Transverse colon (tissue), 4 donors: ENCODE results near the gene FANCC. TPM values are rescaled to one million over a fixed set of nuclear protein-coding genes. Genes with fewer than 3 reads are reported as not detected.
"Not testable (repeated sequence)": the region's sequence is repeated elsewhere in the genome, so short reads cannot be mapped to it uniquely, and the experiment has no call there.

ENCODE experiments used
- DNase-seq: peaks from one replicate; pipeline ENCODE4 v3.0.0-alpha.2; 2019
- H3K27ac ChIP-seq, 4 donors: fragments of 200-600 bp; sonication (generic); 2 replicates each; pipeline ENCODE4 v1.5.1; 2016 to 2018; ENCODE audit warnings: inconsistent platforms in 4 of 4
- H3K27me3 ChIP-seq: fragments of 200-600 bp; sonication (generic); 2 replicates; pipeline ENCODE4 v1.5.1; 2017; ENCODE audit warnings: inconsistent platforms
- H3K36me3 ChIP-seq, 4 donors: fragments of 200-600 bp; sonication (generic); 2 replicates each; pipeline ENCODE4 v1.5.1; 2017 to 2019; ENCODE audit warnings: inconsistent platforms in 4 of 4
- H3K4me1 ChIP-seq, 4 donors: fragments of 200-600 bp; sonication (generic); 2 replicates each; pipeline ENCODE4 v1.5.1; 2017 to 2020; ENCODE audit warnings: inconsistent platforms in 4 of 4
- H3K4me3 ChIP-seq, 4 donors: fragments of 200-600 bp; sonication (generic); 1 replicate in 1 of 4; 2 replicates in 3 of 4; pipeline versions ENCODE4 v1.5.1 to v1.6.1; 2017 to 2019; ENCODE audit warnings: inconsistent platforms in 4 of 4
- H3K9me3 ChIP-seq, 2 donors: fragments of 200-600 bp; sonication (generic); 2 replicates each; pipeline ENCODE4 v1.5.1; 2017 to 2019; ENCODE audit warnings: inconsistent platforms in 2 of 2
- EP300 ChIP-seq: sonication (generic); formaldehyde crosslinking; IDR thresholded peaks from one replicate; pipeline ENCODE4 v1.6.1; 2017; ENCODE audit warnings: antibody characterized with exemption, low read depth
- POLR2A ChIP-seq: fragments of 450-650 bp; IDR thresholded peaks from one replicate; pipeline ENCODE4 v1.6.1; 2016; ENCODE audit warnings: antibody characterized with exemption, mild to moderate bottlenecking, moderate library complexity
- POLR2AphosphoS5 ChIP-seq, 3 donors: sonication (generic); formaldehyde crosslinking; IDR thresholded peaks; one replicate each; pipeline ENCODE4 v1.6.1; 2016; ENCODE audit warnings: antibody characterized with exemption in 3 of 3
- WGBS, 2 donors: methylation state at CpG; one replicate each; pipeline ENCODE4 v1.1.5; 2018; ENCODE audit warnings: low coverage in 1 of 2; 5-methylcytosine and 5-hydroxymethylcytosine counted together
- in situ Hi-C, 4 donors: fragments of 200-750 bp; cut with MboI; loops; one replicate each; pipeline versions ENCODE4 v1.15.0 to v1.15.1; 2017; ENCODE audit warnings: low sequenced_read_pairs in 3 of 4, low pct_ligation_motif_present in 1 of 4, low pct_unique_long_range_greater_than_20kb in 1 of 4
- intact Hi-C: fragments of 100-400 bp; cut with DNase I; formaldehyde crosslinking; loops from one replicate; pipeline ENCODE4 v1.15.1; 2023; ENCODE audit warnings: low total_unique reads
- total RNA-seq, 4 donors: library from RNA; depleted of rRNA; stranded (reverse); fragments of >200 nt; gene quantifications; one replicate each; pipeline ENCODE4 v1.1.0, GENCODE V29; 2016
- TF ChIP-seq, protein P1 (sequence below), 5 experiments: fragments of 200-600 bp in 3 of 5; fragments of 450-650 bp in 2 of 5; sonication (generic) in 3 of 5; IDR thresholded peaks; 1 replicate in 2 of 5; 2 replicates in 3 of 5; pipeline ENCODE4 v1.5.1; 2016 to 2017; ENCODE audit warnings: antibody characterized with exemption in 5 of 5, inconsistent platforms in 3 of 5, mild to moderate bottlenecking in 2 of 5, moderate library complexity in 1 of 5

FANCC gene
- total RNA-seq, 4 donors from 2014 or later, result 4.0 to 10.3 (median 9.5) TPM

GRCh38 chr9:95207403-95207802 lies 110.1 kb downstream of the FANCC start:
- intact Hi-C loops, result no loop called here
- Histone ChIP-seq H3K4me1 (peaks cover 0 to 9% (median 3%) of the 10 kb centered on the region in 4 donors), H3K27ac (no peak overlapping the region), H3K9me3 (no peaks in the 10 kb centered on the region), H3K36me3 (no peaks in the 10 kb centered on the region), H3K4me3 (no peak overlapping the region), H3K27me3 (no peaks in the 10 kb centered on the region)
- WGBS, 2 donors, result 75 to 79% methylated on average over 2 to 4 of the region's 4 CpGs
- in situ Hi-C loops, result no loop called here
- TF ChIP-seq POLR2A (no peak), EP300 (no peak), POLR2AphosphoS5 (IDR thresholded peaks at IDR 0.05) (no peak)
- TF ChIP-seq, protein P1, sequence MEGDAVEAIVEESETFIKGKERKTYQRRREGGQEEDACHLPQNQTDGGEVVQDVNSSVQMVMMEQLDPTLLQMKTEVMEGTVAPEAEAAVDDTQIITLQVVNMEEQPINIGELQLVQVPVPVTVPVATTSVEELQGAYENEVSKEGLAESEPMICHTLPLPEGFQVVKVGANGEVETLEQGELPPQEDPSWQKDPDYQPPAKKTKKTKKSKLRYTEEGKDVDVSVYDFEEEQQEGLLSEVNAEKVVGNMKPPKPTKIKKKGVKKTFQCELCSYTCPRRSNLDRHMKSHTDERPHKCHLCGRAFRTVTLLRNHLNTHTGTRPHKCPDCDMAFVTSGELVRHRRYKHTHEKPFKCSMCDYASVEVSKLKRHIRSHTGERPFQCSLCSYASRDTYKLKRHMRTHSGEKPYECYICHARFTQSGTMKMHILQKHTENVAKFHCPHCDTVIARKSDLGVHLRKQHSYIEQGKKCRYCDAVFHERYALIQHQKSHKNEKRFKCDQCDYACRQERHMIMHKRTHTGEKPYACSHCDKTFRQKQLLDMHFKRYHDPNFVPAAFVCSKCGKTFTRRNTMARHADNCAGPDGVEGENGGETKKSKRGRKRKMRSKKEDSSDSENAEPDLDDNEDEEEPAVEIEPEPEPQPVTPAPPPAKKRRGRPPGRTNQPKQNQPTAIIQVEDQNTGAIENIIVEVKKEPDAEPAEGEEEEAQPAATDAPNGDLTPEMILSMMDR (IDR thresholded peaks at IDR 0.05), result no peak
- no peak for DNase-seq

GRCh38 chr9:95206143-95206542 lies 111.4 kb downstream of the FANCC start:
- Histone ChIP-seq H3K9me3 (no peaks in the 10 kb centered on the region), H3K4me3 (no peak overlapping the region), H3K36me3 (no peaks in the 10 kb centered on the region), H3K4me1 (peaks cover 0 to 9% (median 3%) of the 10 kb centered on the region in 4 donors), H3K27me3 (no peaks in the 10 kb centered on the region), H3K27ac (no peak overlapping the region)
- intact Hi-C loops, result no loop called here
- 73 to 84% methylated on average over 8 of the region's 8 CpGs for WGBS, 2 donors
- DNase-seq, result no peak
- in situ Hi-C loops, result no loop called here
- TF ChIP-seq, protein P1 (IDR thresholded peaks at IDR 0.05), result no peak

DNA sequence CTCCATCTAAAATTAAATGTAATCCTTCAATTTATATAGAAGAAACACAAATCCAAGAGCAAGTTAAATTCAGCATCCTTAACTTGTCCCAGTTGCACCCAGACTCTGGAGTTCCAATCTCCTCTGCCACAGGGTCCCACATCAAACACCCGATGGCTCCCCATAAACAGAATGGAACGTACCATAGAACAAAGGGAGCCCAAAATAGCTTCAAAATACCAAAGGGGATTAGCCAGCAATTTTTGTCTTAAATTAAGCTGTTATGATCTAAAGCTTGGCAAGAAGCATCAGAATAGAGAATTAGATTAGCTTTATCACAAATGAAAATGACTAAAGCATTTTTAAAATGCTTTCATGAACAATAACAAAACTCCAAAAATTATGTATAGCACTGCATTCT lies 112.8 kb downstream of the FANCC start:
- WGBS, 2 donors, result 87 to 88% methylated on average over 2 of the region's 2 CpGs
- Histone ChIP-seq H3K4me1 (peaks cover 0 to 9% (median 3%) of the 10 kb centered on the region in 4 donors), H3K27me3 (no peaks in the 10 kb centered on the region), H3K36me3 (no peaks in the 10 kb centered on the region), H3K27ac (no peak overlapping the region), H3K9me3 (no peaks in the 10 kb centered on the region), H3K4me3 (no peak overlapping the region)
- TF ChIP-seq EP300, result no peak
- TF ChIP-seq, protein P1 (IDR thresholded peaks at IDR 0.05), result no peak
- no peak for TF ChIP-seq POLR2AphosphoS5 (IDR thresholded peaks at IDR 0.05)
- TF ChIP-seq POLR2A, result no peak
- intact Hi-C loops, result no loop called here
- no peak for DNase-seq
- in situ Hi-C loops, result no loop called here

DNA sequence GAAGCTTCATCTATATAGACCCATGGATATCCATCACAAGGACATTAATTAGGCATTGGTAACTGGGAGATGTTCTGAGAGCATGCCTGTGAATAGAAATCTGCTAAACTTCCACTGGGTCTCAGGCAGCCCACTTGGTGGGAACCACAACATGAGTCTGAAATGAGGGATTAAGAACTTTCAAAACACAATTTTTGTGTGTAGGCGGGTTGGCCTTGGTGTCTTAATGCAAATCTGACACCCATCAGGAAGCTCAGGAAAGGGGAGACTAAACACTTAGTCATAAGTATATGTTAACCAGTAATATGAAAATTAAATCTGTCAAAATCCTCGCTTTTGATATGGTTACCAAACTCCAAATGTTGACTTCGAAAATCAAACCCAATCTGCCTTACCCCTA lies 113.2 kb downstream of the FANCC start:
- intact Hi-C loops (no loop called here), in situ Hi-C loops (no loop called here)

DNA sequence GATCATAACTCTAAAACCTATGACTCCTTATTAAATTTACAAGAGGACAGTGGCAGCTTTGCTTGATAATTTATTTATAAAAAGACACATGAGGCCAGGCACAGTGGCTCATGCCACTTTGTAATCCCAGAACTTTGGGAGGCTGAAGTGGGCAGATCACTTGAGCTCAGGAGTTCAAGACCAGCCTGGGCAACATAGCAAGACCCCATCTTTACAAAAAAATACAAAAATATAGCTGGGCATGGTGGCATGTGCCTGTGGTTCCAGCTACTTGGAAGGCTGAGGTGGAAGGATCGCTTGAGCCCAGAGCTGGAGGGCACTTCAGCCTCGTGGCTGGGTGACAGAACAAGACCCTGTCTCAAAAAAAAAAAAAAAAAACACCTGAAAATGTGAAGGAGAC lies 114.5 kb downstream of the FANCC start:
- H3K9me3 ChIP-seq, H3K4me3 ChIP-seq, in situ Hi-C loops, H3K27me3 ChIP-seq, H3K36me3 ChIP-seq, DNase-seq, intact Hi-C loops, H3K4me1 ChIP-seq, H3K27ac ChIP-seq: not testable (repeated sequence)
- WGBS, 2 donors, result 83 to 100% methylated on average over 2 of the region's 2 CpGs

More for the DNA sequence above, 113.2 kb downstream of the FANCC start:
- WGBS, 2 donors, result 76 to 95% methylated on average over 2 to 3 of the region's 3 CpGs
- H3K4me1 ChIP-seq, result peaks cover 0 to 9% (median 3%) of the 10 kb centered on the region in 4 donors
- no peaks in the 10 kb centered on the region for H3K27me3 ChIP-seq
- H3K27ac ChIP-seq, result no peak overlapping the region
- DNase-seq, result no peak
- H3K9me3 ChIP-seq, result no peaks in the 10 kb centered on the region
- no peaks in the 10 kb centered on the region for H3K36me3 ChIP-seq
- no peak overlapping the region for H3K4me3 ChIP-seq
- TF ChIP-seq POLR2AphosphoS5 (IDR thresholded peaks at IDR 0.05) (no peak), POLR2A (no peak), EP300 (no peak)
- TF ChIP-seq, protein P1 (IDR thresholded peaks at IDR 0.05), result no peak
